Measurements from ENCODE around the gene LCN6. TPM values are rescaled to one million over a fixed set of nuclear protein-coding genes. Genes with fewer than 3 reads are reported as not detected.

The LCN6 gene
- total and polyA plus RNA-seq, 10 of the 15 experiments (the other 5 are each of a cell fraction or from before 2014, with no cell fraction given), result not detected

GRCh38 chr9:136790640-136791515, 42.6 kb upstream of the LCN6 start, which contains the start of gene TMEM141 (continued):
- no peak for TF ChIP-seq ATF2 (IDR thresholded peaks at IDR 0.05; ENCODE audit: low read length)
- TF ChIP-seq POU2F2 (IDR thresholded peaks at IDR 0.05; ENCODE audit: borderline replicate concordance, low read depth, low read length), result 0 out of 3 replicates have a peak, but pooled peaks have one; percentile 14
- TF ChIP-seq NRF1 (conservative IDR thresholded peaks at IDR 0.05; ENCODE audit: low read depth, low read length), result peak; percentile 94
- no peak for TF ChIP-seq ZNF24 (IDR thresholded peaks at IDR 0.05)
- peak; percentile 59; the same call in 1 of the 2 replicates for TF ChIP-seq POLR2AphosphoS5 (IDR thresholded peaks at IDR 0.05; ENCODE audit: low read length)
- TF ChIP-seq, protein P1, sequence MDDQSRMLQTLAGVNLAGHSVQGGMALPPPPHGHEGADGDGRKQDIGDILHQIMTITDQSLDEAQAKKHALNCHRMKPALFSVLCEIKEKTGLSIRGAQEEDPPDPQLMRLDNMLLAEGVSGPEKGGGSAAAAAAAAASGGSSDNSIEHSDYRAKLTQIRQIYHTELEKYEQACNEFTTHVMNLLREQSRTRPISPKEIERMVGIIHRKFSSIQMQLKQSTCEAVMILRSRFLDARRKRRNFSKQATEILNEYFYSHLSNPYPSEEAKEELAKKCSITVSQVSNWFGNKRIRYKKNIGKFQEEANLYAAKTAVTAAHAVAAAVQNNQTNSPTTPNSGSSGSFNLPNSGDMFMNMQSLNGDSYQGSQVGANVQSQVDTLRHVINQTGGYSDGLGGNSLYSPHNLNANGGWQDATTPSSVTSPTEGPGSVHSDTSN (IDR thresholded peaks at IDR 0.05; ENCODE audit: insufficient replicate concordance, low read depth, low read length), result peak; percentile 20
- TF ChIP-seq ZBED1 (IDR thresholded peaks at IDR 0.05; ENCODE audit: borderline replicate concordance), result no peak
- TF ChIP-seq IRF5 (IDR thresholded peaks at IDR 0.05; ENCODE audit: borderline replicate concordance), result no peak
- TF ChIP-seq ZNF217 (IDR thresholded peaks at IDR 0.05), result no peak
- TF ChIP-seq, protein P2, sequence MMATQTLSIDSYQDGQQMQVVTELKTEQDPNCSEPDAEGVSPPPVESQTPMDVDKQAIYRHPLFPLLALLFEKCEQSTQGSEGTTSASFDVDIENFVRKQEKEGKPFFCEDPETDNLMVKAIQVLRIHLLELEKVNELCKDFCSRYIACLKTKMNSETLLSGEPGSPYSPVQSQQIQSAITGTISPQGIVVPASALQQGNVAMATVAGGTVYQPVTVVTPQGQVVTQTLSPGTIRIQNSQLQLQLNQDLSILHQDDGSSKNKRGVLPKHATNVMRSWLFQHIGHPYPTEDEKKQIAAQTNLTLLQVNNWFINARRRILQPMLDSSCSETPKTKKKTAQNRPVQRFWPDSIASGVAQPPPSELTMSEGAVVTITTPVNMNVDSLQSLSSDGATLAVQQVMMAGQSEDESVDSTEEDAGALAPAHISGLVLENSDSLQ (IDR thresholded peaks at IDR 0.05), result peak; percentile 69; the same call in 1 of the 2 replicates
- TF ChIP-seq ZNF207 (IDR thresholded peaks at IDR 0.05; ENCODE audit: borderline replicate concordance), result no peak
- TF ChIP-seq CBFB (IDR thresholded peaks at IDR 0.05; ENCODE audit: low read depth), result no peak
- TF ChIP-seq NR2C2 (IDR thresholded peaks at IDR 0.05; ENCODE audit: borderline replicate concordance, control insufficient read depth, insufficient read length, low read depth), result no peak
- TF ChIP-seq FOXM1 (IDR thresholded peaks at IDR 0.05; ENCODE audit: low read depth, low read length), result no peak
- no peak for TF ChIP-seq YY1 (IDR thresholded peaks at IDR 0.05; ENCODE audit: low read depth, low read length)
- TF ChIP-seq PML (IDR thresholded peaks at IDR 0.05; ENCODE audit: low read length), result no peak
- TF ChIP-seq BCLAF1 (IDR thresholded peaks at IDR 0.05), result no peak
- TF ChIP-seq RELB (IDR thresholded peaks at IDR 0.05; ENCODE audit: low read depth), result no peak
- no peak for TF ChIP-seq SMAD1 (IDR thresholded peaks at IDR 0.05; ENCODE audit: low read depth, partially characterized antibody)
- no peak for TF ChIP-seq SIX5 (IDR thresholded peaks at IDR 0.05; ENCODE audit: low read depth, low read length, severe bottlenecking)
